GF-D8 (cell line): Measurements from ENCODE around the gene PLD1.
A peak's percentile ranks its signal among the peaks of the same experiment; 100 is the strongest.
"Not testable (repeated sequence)": the region's sequence is repeated elsewhere in the genome, so short reads cannot be mapped to it uniquely, and the experiment has no call there.

Experiments used
- DNase-seq: peaks from one replicate; lab custom pipeline; 2025; lab: John Stamatoyannopoulos, UW

Gene PLD1

DNA sequence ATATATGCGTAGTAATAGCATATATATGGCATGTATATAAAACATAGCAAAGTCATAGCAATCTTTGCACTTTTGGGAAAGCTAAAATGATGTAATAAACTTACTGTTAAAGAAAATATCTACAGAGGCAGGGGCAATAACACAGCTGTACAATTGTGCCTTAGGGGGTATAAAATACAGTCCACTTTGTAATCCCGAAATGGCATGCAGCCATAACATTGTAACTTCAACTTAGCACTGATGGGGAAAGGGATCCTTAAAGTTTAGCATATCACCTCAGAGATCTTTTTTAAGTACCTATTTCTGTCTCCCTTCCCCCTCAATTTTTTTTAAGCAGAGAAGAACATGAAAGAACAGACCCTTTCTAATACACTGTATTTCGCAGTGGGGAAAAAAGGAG, 40.8 kb downstream of the PLD1 start:
- no peak for DNase-seq

DNA sequence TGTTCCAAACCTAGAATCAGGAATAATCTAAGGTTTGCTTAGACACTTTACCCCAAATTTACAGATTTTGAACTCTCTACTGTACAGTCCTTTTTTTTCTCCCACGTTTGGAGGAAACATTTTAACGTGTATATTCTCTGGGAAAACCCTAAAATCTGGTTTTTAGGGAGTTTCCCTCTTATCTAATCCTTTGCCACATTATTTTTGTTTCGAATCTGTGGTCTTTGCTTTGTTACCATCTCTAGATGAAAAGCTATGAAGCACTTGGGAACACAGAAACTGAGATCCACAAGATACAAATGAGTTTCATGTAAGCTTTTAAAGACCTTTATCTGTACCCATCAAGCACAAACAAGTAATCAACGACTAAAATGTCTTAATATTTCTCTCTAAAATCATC, 41.3 kb downstream of the PLD1 start:
- DNase-seq, result no peak

DNA sequence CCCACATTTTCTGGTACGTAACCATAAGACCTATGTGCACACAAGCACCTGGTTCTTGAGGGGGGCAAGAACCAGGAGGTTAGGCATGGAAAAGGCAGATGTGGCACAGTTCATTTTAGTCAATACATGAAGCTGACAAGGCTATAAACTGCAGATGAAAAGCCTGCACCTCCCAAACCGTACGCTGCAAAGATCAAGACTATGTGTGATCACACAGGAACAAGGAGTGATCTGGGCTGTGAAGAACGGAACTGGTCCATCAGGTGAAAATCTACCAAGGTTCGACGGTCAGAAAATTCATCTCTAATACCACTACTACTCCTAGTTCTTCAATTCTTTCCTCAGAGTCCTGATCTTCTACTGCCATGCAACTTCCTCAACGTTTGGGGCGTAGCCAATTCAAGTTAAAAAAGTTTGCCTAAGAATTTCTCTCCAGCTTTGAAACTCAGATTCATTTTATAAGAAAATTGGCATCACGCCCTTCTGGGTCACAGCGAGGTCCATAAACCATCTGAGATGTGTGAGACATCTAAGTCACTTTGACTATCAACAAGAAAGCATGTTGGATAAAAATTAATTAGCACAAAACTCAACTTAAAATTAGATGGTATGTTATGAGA, 41.9 kb downstream of the PLD1 start:
- no peak for DNase-seq

DNA sequence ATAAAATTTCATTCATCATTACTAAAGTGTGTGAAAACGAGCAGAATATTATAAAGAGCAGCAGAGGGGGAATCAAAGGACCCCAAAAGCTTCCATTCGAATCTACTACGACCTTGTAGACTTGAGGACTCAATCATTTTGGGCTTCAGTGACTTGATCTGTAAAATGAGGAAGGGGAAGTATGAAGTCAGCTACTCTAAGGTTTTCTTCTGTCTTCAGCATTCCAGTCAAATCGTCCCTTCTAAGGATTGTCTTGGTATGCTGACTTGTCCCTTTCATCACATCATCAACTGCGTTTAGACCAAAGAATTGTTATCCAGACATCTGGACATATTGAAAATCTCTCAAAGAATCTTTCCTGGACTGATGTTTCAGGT, 44.8 kb downstream of the PLD1 start:
- no peak for DNase-seq

DNA sequence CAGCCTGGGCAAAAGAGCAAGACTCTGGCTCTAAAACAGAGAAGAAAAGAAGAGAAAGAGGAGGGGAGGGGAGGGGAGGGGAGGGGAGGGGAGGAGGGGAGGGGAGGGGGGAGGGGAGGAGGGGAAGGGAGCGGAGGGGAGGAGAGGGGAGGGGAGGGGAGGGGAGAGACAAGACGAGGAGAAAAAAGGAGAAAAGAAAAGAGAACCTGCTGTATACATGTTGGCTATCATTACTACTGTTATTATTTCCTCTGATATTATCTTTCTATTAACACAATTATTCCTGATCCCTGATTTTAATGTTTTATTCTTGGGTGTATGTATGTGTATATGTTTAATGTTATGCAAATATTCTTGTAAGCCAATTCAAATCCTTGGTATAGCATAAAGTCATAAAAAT, 46.9 kb downstream of the PLD1 start:
- no peak for DNase-seq

DNA sequence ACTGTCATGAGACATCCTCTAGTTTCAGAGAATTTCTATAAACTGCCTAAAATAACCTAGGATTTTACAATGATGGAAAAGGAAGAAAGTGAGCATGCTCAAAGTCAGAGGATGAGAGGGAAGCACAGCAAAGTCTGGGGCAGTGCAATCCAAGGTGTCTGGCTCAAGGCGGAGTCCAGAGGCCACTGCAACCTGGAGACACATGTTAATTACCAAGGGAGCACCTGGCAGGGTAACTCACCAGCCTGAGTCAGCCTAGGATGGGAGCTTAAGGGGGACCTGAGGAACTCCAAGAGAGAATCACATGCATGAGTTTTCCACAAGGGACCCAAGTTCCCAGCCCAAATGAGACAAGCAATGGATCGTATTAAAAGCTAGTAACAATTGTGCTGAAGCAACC, 49.8 kb downstream of the PLD1 start:
- no peak for DNase-seq

DNA sequence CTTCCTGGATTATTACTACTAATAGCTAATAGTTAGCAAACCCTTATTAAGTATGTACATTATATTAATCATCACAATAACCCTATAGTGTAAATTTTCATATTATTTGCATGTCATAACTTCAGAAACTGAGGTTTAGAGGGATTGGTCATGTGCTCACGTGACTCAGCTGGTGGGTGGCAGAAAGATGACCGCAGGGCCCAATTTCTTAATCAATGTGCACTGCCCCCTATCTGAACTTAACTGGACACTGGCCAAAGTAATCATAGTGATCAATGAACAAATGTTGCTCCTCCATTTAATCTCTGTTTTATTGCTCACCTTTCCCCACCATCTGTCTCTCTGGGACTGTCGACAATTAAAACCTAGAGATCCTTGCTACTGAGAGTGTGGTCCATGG, 52.2 kb downstream of the PLD1 start:
- DNase-seq, result no peak

DNA sequence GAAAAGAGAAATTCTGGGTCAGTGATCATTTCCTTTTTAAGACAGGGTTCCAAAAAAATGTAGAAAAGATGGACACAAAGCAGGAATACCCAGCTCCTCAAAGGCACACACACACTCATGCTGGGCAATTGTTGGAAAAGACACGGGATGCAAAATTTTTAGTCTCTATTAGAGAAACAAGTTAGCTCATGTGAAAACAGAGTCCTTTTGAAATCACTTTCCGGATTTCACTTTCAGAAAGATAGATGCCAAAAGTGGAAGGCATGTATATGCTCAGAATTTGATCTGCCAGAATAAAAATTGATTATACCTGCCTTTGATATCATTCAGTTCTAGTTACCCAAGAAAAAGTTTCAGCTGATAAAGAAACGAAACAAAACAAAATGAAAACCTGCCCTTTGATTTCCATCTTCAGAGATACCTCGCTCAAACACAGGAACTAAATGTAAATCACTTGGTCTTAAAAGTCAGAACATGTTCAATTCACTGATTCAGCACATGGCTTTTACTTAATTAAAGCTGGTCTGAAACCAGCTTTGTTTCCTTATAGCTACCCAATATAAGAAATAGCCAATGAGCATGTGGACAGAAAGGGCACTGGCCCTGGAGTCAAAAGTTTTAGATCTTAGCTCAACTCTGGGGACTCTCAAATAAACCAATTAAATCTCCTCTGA, 52.8 kb downstream of the PLD1 start:
- DNase-seq, result no peak

DNA sequence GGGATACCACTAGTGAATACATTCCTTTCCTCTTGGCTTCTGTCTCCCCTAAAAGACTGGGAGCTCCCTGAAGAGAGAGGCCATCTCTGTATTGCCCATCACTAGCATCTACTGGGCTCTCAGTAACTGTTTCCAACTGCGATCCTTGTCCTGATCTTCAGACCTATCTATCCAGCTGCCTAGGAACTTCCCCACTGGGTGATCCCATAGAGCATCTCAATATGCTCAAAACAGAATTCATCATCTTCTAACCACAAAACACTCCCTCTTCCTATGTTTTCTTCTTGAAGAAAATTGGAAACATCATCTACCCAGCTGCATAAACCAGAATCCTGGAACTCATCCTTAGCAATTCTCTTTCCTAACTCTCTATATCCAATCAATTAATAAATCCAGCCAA, 54.6 kb downstream of the PLD1 start:
- DNase-seq, result no peak

DNA sequence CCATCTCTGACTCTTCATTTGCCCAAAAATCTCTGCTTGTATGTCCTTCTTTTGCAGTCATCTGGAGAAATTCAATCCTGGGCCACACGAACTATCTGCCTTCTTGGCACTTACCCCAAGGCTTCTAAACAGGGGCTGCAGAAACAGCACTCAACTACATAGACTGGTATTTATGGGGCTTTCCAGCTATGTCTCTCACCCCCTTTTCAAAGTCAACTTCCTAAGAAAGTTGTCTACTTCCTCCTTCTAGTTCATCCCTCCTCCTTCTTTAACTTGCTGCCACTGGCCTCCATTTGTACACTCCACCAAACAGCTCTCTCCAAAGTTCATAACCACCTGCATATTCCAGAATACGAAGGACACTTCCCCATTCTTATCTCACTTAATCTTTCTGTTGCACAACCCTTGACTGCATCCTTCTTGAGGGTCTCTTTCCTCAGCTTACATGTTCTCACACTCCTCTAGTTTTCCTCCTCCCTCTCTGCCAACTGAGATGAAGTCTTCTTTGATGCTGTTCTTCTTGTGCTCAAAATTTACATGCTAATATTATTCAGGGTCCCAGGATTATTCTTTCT, 55.2 kb downstream of the PLD1 start:
- peak; percentile 62 for DNase-seq

DNA sequence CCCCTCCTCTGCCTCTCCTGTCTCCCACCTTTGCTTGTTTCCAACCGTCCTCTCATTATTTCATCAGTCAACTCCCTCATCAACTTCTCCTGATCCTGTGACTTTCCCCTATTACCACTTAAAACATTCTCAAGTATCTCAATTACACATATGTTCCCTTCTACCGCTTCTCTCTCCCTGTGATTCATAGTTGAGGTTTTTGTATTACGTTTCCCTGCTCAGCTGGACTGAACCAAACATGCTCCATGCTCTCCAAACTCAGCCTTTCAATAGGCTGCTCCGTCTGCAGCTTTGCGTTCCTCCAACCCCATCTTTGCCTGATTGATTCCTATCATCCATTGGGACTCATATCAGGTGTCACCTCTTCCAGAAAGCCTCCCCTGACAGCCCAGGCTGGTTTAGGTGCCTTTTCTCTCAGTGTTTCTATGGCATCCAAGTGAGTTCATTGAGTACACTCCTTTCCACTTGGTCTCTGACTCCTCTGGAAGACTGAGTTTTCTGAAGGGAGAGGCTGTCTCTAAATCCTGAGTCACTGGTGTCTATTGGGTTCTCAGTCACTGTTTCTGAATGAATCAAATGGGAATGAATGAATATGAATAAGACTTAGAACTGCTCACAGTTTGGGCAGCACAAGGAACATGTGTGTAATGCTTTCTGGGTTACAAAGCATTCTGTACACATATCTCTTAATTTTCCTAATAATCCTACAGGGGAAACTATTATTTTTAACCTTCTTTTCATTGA, 56.4 kb downstream of the PLD1 start:
- no peak for DNase-seq

DNA sequence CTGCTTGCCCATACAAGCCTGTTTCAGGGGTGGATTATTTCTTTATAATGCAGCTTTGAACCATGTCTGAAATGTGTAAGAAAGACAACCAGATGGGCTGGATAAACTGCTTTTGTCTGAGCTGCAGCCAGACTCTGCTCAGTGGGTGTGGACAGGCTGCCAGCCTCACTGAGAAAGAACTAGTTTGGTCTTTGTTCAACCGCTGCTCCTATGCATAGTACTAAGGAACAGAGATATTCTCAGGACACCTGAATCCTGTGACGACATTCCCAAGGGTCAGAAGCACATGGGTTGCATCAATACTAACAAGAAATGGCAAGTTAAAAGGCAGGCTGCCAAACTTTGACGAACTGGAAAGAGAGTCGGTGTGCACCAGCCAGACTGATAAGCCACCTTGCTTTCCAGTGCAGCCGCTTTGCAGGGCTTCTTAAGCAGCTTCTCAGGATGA, 57.2 kb downstream of the PLD1 start:
- DNase-seq, result no peak

DNA sequence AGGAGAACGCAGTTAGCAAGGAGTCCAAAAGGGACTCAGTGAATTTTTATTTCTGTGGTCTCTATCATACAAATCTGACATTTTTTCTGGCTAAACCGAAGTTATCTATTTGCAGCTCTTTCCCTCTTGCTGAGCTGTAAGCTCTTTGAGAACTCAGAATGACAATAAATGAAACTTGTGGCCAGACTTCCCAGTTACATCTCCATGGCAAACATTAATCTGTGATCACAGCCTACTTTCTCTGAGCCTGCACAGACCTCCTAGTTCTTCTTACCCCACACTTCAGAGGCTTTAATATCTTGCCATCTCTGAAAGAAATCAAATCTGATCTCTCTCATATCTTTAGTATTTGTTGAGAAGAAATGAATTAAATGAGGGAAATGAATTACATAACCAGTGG, 58.0 kb downstream of the PLD1 start:
- DNase-seq, result no peak

DNA sequence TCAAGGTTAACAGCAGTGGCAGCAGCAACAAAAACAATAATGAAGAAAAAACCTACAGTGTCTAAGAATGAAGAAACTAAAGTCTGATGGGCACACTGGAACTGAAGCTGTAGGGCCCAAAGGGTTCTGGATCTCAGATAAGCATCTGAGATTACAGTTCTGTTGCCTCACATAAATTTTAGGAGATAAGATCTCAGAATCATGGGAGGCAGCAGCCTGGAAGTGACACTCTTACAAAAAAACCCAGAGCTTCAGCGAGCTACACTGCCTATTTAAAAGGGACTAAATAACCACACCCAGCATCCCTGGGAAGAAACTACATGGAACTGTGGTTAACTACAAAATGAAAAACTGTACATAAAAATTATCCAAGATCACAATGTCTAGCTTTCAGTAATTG, 61.2 kb downstream of the PLD1 start:
- no peak for DNase-seq

DNA sequence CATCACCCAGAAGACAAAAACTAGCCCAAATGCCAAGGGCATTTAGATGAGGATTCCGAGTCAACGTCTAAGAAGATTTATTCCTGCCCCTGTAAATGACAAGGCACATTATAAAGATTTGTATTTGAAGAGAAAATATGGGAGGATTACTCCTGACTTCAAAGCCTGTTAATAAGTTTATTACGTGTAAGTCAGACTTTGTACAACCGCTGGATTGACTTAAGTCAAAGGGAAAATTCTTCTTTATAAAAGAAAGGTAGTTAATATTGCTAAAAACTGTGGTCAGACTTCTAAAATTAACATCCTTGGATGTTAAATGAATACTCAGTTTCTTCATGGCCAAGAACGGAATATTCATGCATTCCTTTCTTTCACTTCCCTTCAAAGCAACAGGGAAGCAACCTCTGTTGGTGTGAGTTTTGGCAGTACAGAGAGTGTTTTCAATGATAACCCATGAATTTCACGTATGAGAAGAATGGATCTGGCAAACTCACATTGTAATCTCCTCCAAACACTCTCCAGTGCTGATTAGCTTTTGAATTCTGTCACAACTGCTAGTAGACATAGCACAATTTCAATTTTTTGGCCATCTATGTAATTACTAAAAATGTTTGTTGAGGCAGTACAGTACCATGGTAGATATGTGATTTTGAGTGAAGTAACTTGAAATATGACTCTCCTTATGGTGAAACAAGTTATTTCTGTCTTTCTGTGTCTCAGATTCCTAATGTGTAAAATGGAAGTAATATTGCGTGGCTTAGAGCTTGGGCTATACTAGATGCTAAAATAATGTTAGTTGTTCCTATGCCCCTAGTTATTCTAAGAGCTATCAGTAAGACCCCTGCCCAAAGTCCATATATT, 62.0 kb downstream of the PLD1 start:
- DNase-seq, result no peak

DNA sequence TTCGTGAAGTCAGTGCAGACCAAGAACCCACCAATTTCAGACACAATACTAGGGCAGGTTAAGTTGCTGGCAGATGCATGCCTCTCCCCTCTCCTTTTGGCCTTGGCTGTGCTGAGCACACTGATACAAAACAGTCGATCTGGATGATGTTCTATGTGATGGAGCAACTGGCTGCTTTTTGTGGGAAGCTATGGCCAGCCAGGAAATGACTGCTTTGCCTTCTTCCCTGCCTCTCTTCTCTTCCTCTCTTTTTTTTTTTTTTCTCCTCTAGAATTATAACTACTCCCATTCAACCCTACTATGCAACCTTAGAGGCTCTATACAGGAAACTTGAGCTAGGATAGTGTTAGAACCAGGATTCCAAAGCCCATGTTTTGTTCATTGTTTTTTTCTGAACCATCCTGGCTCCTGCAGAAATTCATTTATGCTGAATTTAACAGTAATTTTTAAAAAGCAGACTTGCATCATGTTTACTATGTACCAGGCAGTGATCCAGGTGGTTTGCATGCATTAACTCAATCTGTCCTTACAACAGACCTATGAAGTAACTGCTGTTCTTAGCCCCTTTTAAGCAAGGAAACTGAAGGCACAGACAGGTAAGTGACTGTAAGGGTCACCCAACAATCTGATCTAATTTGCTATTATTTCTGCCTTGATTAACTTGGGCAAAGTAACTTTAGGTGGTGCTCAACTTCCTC, 62.9 kb downstream of the PLD1 start:
- no peak for DNase-seq

DNA sequence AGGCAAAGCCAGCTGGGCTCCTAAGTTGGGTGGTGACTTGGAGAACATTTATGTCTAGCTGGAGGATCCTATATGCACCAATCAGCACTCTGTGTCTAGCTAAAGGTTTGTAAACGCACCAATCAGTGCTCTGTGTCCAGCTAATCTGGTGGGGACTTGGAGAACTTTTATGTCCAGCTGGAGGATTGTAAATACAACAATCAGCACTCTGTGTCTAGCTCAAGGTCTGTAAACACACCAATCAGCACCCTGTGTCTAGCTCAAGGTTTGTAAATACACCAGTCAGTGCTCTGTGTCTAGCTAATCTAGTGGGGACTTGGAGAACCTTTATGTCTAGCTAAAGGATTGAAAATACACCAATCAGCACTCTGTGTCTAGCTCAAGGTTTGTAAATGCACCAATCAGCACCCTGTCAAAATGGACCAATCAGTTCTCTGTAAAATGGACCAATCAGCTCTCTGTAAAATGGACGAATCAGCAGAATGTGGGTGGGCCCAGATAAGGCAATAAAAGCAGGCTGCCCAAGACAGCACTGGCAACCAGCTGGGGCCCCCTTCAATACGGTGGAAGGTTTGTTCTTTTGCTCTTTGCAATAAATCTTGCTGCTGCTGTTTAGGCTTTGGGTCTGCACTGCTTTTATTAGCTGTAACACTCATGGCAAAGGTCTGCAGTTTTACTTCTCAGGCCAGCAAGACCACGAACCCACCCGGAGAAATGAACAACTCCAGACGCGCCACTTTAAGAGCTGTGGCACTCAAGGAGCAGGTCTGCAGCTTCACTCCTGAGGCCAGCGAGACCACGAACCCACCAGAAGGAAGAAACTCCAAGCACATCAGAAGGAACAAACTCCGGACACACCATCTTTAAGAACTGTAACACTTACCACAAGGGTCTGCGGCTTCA, 63.7 kb downstream of the PLD1 start:
- not testable (repeated sequence) for DNase-seq

DNA sequence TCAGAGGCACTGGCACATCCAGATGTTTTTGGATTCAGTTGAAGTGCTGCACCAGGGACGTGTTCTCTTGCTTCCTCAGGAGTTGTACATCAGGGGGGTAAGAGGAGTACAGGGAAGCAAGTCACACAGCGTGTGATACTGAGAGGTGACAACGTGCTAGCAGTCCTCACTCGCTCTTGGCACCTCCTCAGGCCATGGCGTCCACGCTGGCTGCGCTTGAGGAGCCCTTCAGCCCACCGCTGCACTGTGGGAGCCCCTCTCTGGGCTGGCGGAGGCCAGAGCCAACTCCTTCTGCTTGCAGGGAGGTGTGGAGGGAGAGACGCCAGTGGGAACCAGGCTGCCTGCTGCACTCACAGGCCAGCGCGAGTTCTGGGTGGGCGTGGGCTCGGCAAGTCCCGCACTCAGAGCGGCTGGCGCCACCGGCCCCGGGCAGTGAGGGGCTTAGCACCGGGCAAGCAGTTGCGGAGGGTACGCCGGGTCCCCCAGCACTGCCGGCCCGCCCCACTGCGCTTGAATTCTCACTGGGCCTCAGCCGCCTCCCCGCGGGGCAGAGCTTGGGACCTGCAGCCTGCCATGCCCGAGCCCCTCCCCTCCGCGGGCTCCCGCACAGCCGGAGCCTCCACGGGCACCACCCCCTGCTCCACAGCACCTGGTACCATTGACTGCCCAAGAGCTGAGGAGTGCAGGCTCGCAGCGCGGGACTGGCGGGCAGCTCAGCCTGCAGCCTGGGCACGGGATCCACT, 64.5 kb downstream of the PLD1 start:
- no peak for DNase-seq

DNA sequence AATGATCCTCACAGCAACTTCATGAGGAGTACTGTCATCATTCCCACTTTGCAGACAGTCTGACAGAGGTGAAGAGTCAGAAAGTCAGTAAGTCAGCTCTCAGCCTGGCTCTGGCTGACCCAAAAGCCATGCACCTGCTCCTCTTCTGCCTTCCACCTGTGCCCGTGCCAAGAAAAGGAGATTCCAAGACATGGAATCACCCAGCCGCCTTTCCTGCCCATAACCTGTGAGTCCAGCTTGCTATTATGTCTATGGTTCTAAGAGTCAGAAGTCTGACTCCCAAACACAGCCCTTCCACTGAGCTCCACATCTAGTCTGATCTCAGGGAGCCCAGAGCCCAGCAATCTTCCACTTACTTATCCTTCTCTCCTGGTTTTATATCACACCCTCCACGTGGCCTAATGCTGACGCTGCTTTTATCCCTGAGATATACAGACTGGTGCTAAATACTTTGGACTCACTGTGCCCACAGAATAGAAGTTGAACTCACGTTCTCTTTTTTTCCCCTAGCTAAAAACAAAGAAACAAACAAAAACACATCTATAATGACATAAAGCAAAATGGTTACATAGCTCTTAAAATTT, 66.0 kb downstream of the PLD1 start:
- DNase-seq, result no peak
